Gastrocnemius medialis (tissue), 4 donors: ENCODE results near the gene HTRA3.

ENCODE experiments used
- CTCF ChIP-seq, 5 experiments: fragments of 450-650 bp in 3 of 5; fragments of 200-600 bp in 2 of 5; sonication (generic) in 2 of 5; IDR thresholded peaks in 4 of 5; conservative IDR thresholded peaks in 1 of 5; 1 replicate in 4 of 5; 2 replicates in 1 of 5; pipeline ENCODE4 v1.5.1; 2016 to 2019; ENCODE audit warnings: antibody characterized with exemption in 5 of 5, mild to moderate bottlenecking in 3 of 5, moderate library complexity in 3 of 5
- POLR2A ChIP-seq, 2 donors: fragments of 450-650 bp; IDR thresholded peaks; one replicate each; pipeline ENCODE4 v1.6.1; 2017; ENCODE audit warnings: antibody characterized with exemption in 2 of 2, mild to moderate bottlenecking in 2 of 2, moderate library complexity in 2 of 2

GRCh38 chr4:8355306-8355705 is 85.8 kb downstream of the HTRA3 start:
- no peak for TF ChIP-seq POLR2A (IDR thresholded peaks at IDR 0.05)
- no peak for TF ChIP-seq CTCF (IDR thresholded peaks at IDR 0.05 in 4 of 5, conservative IDR thresholded peaks at IDR 0.05 in 1 of 5)
